Psoas muscle (tissue), 8 donors: ENCODE data around the gene OBI1. TPM values are rescaled to one million over a fixed set of nuclear protein-coding genes. Genes with fewer than 3 reads are reported as not detected.

Source experiments
- ATAC-seq, 4 donors: fragments of 200-7000 bp; cut with Tn5 transposase; one replicate each; pipeline ENCODE4 v1.9.1; 2020; ENCODE audit warnings: moderate library complexity in 3 of 4, mild to moderate bottlenecking in 2 of 4
- DNase-seq, 2 donors: peaks; one replicate each; pipeline ENCODE4 v3.0.0-alpha.2; 2020
- H3K27ac ChIP-seq: fragments of 200-600 bp; one replicate; pipeline ENCODE4 v1.8.0; 2022
- H3K27me3 ChIP-seq, 3 donors: fragments of 200-600 bp in 1 of 3; one replicate each; pipeline versions ENCODE4 v1.6.1 to v1.8.0; 2013 to 2022; ENCODE audit warnings: low read length in 2 of 3, mild to moderate bottlenecking in 2 of 3, moderate library complexity in 1 of 3; ENCODE audit not compliant: insufficient read depth in 3 of 3
- H3K36me3 ChIP-seq, 2 donors: fragments of 200-600 bp in 1 of 2; one replicate each; pipeline versions ENCODE4 v1.6.1 to v1.8.0; 2013 to 2022; ENCODE audit warnings: low read depth in 1 of 2, mild to moderate bottlenecking in 1 of 2, moderate library complexity in 1 of 2; ENCODE audit not compliant: insufficient read depth in 1 of 2
- H3K4me1 ChIP-seq: fragments of 200-600 bp; one replicate; pipeline ENCODE4 v1.8.0; 2022
- H3K4me3 ChIP-seq: fragments of 200-600 bp; one replicate; pipeline ENCODE4 v1.8.0; 2022; ENCODE audit warnings: mild to moderate bottlenecking
- H3K9me3 ChIP-seq: fragments of 200-600 bp; one replicate; pipeline ENCODE4 v1.8.0; 2022
- WGBS, 3 donors: extraction: QIAGEN DNeasy Blood & Tissue Kit; methylation state at CpG; one replicate each; pipeline versions ENCODE4 v1.1.6 to v1.1.7; 2013; 5-methylcytosine and 5-hydroxymethylcytosine counted together
- intact Hi-C, 2 donors: fragments of 100-400 bp; cut with DNase I; formaldehyde crosslinking; loops; one replicate each; pipeline versions ENCODE4 v1.11.0 to v1.14.2; 2022
- polyA plus RNA-seq, 3 donors: library from polyadenylated mRNA; stranded (reverse); fragments of 200-250 nt; gene quantifications; one replicate each; pipeline ENCODE4 v1.2.3, GENCODE V29; 2013
- total RNA-seq, 4 donors: library from RNA; stranded (reverse); fragmentation: NEBNext Ultra II Directional in 2 of 4; extraction: Animal tissue kit (Norgen Biotek cat#: 25700) in 2 of 4; gene quantifications; one replicate each; pipeline versions ENCODE4 v1.2.1 to v1.2.4, GENCODE V29; 2021 to 2023
- TF ChIP-seq, protein P1 (sequence below): fragments of 200-600 bp; IDR thresholded peaks from one replicate; pipeline ENCODE4 v1.8.0; 2022; ENCODE audit warnings: antibody characterized with exemption
- donor health status: healthy with polysubstance abuse.
- donor health status: DM: no; HTN: no; CAD: no; lungs with moderate emphysema.
- donor health status: Bipolar disorder and iron deficiency.
- donor health status: healthy.
- donor health status: DM: yes; HTN: yes; CAD: no.
- donor health status: DM: no; HTN: no; CAD: no.
- donor health status: DM: no; HTN: no; CAD: no.
- donor health status: DM: yes; HTN: yes; CAD: no.

OBI1 gene
- total and polyA plus RNA-seq, 7 donors = 4.3 to 16.5 (median 5.0) TPM

DNA sequence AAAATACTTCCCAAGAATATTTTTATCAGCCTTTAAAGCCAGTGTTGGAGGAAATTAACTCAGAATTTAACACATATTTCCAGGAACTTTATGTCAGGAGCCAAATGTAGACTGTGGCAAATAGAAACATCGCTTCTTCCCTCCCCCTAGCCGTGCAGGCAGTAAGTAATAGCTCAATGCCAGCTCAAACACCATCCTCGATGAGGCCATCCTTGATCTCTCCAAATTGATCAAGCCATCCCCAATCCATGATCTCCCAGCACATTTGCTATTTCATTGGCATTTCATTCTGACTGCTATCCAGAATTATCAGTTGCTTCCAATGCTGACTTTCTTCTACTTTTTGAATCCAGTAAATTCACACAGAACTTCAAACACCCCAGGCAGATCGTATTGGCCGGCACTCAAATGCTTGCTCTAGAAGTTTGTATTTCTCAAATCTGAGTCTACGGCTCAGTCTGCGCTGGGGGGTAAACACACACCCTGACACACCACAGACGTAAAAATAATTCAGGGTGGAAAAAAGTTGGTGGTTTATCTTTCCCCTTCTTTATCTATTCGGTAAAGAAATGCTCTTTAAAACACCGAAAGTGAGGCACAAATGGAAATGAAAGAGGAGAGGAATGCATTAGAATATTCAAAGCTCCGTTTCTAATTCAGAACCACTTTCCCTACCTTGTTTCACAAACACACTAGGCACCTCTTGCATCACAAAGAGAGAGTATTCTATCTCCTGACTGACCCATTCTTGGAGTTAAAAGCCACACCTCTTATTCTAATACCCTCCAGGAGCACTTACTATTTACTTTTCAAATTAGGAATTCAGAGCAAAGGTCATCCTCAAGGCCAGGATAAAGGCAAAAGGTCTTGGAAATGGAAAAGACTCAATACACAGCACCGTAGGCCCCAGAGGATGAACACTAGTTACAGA is 991 bp downstream of the OBI1 start:
- H3K36me3 ChIP-seq = no peaks in the 10 kb centered on the region
- peak in 3 of 4 donors; percentile 24 to 41 (median 24) for ATAC-seq
- peaks cover 19% of the 10 kb centered on the region for H3K4me1 ChIP-seq
- peak overlapping the region; percentile 79 for H3K4me3 ChIP-seq
- TF ChIP-seq, protein P1, sequence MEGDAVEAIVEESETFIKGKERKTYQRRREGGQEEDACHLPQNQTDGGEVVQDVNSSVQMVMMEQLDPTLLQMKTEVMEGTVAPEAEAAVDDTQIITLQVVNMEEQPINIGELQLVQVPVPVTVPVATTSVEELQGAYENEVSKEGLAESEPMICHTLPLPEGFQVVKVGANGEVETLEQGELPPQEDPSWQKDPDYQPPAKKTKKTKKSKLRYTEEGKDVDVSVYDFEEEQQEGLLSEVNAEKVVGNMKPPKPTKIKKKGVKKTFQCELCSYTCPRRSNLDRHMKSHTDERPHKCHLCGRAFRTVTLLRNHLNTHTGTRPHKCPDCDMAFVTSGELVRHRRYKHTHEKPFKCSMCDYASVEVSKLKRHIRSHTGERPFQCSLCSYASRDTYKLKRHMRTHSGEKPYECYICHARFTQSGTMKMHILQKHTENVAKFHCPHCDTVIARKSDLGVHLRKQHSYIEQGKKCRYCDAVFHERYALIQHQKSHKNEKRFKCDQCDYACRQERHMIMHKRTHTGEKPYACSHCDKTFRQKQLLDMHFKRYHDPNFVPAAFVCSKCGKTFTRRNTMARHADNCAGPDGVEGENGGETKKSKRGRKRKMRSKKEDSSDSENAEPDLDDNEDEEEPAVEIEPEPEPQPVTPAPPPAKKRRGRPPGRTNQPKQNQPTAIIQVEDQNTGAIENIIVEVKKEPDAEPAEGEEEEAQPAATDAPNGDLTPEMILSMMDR = no peak
- DNase-seq = no peak
- WGBS, 3 donors = 8 to 10% (median 9%) methylated on average over 12 of the region's 12 CpGs
- no peaks in the 10 kb centered on the region for H3K9me3 ChIP-seq
- no peak overlapping the region for H3K27ac ChIP-seq
- no peaks in the 10 kb centered on the region for H3K27me3 ChIP-seq
- intact Hi-C loops = loop anchor here in 1 of 2 donors (10.0 kb wide), 1 partner anchor 53 kb away; the partner anchor contains the start of gene POU4F1

DNA sequence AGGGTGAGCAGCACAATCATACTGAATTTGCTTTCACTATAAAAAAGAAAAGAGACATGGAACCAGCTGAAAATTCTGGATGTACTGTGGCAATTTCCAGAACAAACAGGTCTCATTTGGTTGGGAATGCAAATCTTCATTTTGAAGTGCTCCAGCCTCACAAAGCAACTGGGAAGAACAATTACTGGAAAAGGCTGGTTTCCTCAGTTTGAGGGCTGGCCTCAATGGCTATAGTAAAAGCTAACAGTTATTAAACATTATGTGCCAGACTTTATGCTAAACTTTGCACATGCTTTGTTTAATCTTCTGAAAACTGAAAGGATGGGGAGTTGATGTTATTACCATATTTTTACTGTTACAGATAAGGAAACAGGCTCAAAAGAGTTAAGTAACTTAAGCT is 3.0 kb downstream of the OBI1 start:
- H3K4me1 ChIP-seq = peaks cover 22% of the 10 kb centered on the region
- TF ChIP-seq, protein P1 = no peak
- ATAC-seq (no peak), DNase-seq (no peak)
- H3K4me3 ChIP-seq = no peak overlapping the region
- H3K36me3 ChIP-seq = no peaks in the 10 kb centered on the region
- intact Hi-C loops = loop anchor here in 1 of 2 donors (10.0 kb wide), 1 partner anchor 51 kb away; the partner anchor contains the start of gene POU4F1
- no peak overlapping the region for H3K27ac ChIP-seq
- H3K27me3 ChIP-seq = no peaks in the 10 kb centered on the region
- no peaks in the 10 kb centered on the region for H3K9me3 ChIP-seq

DNA sequence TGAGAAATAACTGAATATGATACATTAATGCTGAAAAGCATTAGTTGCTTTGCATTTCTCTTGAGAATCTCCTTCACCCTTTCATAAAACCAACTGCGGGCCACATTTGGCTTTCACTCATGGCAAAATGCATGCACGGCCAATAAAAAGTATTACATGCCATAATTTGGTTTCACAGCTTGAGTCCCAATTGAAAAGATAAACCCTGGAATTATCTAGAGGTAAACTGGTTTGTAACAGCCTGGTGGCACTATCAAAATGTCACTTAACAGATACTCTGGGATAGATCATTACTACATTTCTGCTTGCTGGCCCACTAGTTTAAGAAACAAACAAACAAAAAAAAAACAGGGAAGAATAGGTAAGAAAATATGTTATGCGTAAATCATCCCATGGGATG is 3.9 kb downstream of the OBI1 start:
- intact Hi-C loops = loop anchor here in 1 of 2 donors (10.0 kb wide), 1 partner anchor 50 kb away; the partner anchor contains the start of gene POU4F1
- TF ChIP-seq, protein P1 = no peak
- 61 to 67% (median 67%) methylated on average over 3 of the region's 3 CpGs for WGBS, 3 donors
- DNase-seq = no peak
- ATAC-seq = no peak
- Histone ChIP-seq H3K4me3 (no peak overlapping the region), H3K27ac (no peak overlapping the region), H3K36me3 (no peaks in the 10 kb centered on the region), H3K27me3 (no peaks in the 10 kb centered on the region), H3K9me3 (no peaks in the 10 kb centered on the region), H3K4me1 (peaks cover 28% of the 10 kb centered on the region)

DNA sequence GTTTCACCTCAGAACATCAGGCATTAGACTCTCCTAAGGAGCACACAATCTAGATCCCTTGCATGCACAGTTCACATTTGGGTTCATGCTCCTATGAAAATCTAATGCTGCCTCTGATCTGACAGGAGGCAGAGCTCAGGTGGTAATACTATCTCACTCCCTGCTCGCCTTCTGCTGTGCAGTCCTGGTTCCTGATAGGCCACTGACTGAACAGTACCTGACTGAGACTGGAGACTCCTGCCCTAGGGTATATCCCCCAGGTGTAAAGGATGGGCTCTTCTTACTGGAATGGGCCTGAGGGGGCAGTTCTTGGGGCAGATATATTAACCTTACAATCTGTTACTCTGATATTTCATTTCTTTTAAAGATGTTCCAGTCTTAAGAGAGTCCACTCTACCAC is 6.3 kb downstream of the OBI1 start:
- intact Hi-C loops = loop anchor here in 1 of 2 donors (10.0 kb wide), 1 partner anchor 48 kb away; the partner anchor contains the start of gene POU4F1
- DNase-seq = no peak
- ATAC-seq = no peak
- Histone ChIP-seq H3K36me3 (no peaks in the 10 kb centered on the region), H3K4me1 (peaks cover 24% of the 10 kb centered on the region), H3K9me3 (no peaks in the 10 kb centered on the region), H3K4me3 (no peak overlapping the region), H3K27ac (no peak overlapping the region), H3K27me3 (no peaks in the 10 kb centered on the region)
- TF ChIP-seq, protein P1 = no peak
- 81 to 92% (median 86%) methylated on average over 1 of the region's 1 CpG for WGBS, 3 donors
